HG03469 (cell line): ENCODE data around the gene TMSB4Y.
A peak's percentile ranks its signal among the peaks of the same experiment; 100 is the strongest.

ENCODE experiments used
- ATAC-seq: cut with Tn5 transposase; IDR thresholded peaks from one replicate; pipeline ENCODE4 v1.9.1; 2021; ENCODE audit warnings: mild to moderate bottlenecking, moderate library complexity, moderate number of reproducible peaks; ENCODE audit not compliant: unreplicated experiment

The TMSB4Y gene

DNA sequence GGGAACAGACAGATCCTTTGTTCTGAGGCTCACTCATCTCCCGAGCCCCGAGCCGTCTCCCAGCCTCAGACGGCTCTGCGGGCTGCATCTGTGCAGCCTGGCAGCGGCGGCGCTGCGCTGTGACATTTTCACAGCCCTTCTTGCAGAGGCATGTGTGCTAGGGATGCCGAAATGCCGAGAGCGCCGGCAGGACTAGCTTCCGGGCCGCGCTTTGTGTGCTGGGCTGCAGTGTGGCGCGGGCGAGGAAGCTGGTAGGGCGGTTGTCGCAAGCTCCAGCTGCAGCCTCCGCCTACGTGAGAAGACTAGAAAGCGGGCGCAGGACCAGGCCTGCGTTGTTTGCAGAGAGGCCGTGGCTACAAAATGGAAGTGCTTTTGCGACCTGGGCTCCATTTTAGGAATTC, at the start of gene TMSB4Y:
TMSB4Y (plus strand) TSS at position 332 of the 401 bp plus-strand sequence.
- ATAC-seq, result peak; percentile 77

DNA sequence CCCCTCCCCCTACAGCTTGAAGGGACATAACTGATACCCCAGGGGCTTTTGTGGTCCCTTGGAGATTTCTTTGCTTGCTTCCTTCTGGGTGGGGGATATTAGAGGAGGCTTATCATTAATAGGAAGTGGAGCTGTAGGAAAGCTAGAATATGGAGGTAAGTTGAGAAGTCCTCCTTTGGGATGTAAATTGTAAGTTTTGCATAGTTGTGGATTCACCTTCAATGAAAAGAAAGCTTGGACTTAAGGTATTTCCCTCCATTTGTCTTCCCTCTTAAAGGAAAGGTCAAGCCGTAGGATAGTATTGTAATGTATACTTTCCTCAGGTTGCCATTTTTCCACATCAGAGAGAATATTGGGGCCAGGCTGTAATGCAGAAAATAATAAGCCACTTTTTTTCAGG, 39.5 kb upstream of the TMSB4Y start:
- ATAC-seq, result no peak

DNA sequence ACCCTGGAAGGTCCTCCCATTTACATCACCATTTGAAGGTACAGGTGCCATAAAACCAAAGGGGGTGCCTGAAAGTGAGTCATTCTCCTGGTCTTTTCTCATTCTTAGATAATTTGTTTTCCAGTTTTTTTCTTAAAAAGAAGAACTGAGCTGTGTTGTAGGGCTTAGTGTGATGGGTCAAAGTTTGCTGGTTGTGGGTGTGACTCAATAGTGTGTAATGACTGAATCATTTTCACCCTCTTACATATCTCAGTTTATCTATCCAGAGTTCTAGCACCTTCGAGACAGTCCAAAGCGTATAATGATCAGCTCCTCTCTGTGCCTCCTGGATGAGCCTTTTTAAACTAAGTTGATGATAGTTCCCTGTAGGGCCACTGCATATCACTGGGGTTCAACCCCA, 32.6 kb upstream of the TMSB4Y start:
- no peak for ATAC-seq

DNA sequence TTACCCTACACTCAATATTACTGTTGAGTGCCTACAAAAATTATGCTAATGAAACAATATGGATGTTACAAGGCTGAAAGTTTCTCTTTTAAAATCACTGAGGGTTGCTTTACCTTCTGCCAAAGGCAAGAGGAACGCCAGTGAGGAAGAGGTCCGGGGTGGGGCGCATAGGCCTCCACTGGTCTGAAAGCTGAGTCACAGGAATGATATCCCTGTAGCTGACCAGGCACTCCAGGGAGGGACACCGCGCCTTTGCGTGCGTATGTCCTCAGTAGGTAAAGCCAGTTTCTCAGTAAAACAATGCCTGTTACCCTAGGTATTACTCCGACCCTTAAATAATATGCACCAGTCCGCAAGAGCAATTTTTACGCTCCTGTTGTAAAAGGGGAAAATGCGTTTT, 1.4 kb upstream of the TMSB4Y start:
- ATAC-seq, result no peak

DNA sequence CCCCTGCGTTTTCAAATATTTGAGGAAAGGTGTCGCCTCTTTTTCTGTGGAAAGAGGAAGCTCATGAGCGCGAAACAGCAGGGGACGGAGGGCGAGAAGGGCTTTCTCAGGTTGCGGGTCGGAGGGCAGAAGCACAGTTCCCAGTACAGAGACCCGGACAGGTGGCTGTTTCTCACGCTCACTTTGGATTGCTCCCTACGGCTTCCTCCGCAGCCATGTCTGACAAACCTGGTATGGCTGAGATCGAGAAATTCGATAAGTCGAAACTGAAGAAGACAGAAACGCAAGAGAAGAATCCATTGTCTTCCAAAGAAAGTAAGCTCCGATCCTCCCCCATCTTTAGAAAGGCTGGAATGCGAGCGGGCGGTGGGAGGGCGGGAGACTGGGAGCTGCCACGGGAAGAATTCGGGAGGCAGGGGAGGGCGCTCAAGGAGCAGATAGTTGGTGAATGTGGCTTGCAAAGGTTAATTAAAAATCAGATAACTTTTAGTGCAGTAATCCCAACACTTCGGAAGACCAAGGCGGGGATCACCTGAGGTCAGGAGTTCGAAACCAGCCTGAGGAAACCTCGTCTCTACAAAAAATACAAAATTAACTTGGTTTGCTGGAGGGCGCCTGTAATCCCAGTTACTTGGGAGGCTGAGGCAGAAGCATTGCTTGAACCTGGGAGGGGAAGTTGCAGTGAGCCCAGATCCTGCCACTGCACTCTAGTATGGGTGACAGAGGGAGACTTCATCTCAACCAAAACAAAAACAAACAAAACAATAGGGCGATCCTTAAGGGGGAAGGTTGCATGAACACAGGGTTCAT, 627 bp downstream of the TMSB4Y start:
- no peak for ATAC-seq

DNA sequence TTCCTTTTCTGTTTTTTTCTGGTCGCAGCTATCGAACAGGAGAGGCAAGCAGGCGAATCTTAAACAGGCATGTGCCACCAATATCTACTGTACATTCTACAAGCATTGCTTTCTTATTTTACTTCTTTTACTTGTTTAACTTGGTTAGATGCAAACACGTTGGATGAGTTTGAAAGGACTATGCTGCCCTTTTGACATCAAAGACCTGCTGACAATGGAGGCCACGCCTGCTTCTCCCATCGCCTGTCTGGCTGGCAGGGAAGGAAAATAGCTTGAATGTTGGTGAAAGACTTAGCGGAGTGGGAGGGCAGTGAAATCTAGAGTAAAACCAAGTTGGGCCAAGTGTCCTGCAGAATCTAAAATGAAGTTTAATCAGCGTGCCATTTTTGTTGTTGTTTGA, 1.5 kb downstream of the TMSB4Y start:
- no peak for ATAC-seq

DNA sequence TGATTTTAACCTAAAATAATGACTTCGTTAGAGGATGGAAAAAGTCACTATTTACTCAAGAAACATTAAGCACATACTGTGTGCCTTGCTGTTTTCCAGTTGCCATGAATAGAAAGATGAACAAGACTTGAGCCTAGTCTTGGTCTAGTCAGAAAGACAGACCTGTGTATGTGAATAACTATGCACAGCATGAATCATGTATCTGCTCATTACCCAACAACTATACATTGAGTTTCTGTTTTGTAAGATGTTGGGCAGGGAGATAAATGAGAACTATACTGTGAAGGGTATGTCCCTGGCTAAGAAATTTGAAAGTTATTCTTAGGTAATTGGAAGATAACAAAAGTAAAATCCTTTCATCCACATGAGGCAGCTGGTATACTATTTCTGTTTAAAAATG, 4.3 kb downstream of the TMSB4Y start:
- no peak for ATAC-seq

DNA sequence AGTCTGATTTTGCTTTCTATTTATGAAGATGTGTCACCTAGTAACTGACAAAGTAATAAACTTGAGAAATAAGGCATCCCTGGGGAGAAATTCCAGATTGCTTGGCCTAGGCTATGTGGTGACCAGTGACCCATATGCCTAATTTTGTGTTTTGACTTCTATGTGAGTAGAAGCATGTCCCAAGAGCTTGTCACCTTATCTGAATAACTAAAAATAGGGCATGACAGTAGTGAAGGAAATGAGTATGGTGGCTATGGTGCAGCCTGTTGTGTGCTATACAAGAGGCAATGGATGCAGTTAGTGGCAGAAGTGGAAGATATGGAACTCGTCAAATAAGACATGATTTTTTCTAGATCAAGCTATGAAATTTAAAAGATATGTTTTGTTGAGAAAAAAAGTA, 15.3 kb downstream of the TMSB4Y start:
- no peak for ATAC-seq

DNA sequence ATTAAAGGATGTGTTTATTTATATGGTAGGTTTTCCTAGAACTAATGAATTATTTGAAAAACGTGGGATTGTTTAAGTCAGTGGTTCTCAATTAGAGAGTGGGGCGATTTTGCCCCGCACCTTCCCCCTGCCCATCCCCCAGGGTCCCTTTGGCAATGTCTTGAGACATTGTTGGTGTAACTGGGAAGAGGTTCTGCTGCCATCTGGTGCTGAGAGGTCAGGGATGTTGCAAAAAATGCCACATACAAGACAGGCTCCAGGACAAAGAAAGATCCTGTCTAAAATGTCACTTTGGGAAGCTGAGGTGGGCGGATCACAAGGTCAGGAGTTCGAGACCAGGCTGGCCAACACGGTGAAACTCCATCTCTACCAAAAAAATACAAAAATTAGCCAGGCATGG, 25.8 kb downstream of the TMSB4Y start:
- ATAC-seq, result no peak

DNA sequence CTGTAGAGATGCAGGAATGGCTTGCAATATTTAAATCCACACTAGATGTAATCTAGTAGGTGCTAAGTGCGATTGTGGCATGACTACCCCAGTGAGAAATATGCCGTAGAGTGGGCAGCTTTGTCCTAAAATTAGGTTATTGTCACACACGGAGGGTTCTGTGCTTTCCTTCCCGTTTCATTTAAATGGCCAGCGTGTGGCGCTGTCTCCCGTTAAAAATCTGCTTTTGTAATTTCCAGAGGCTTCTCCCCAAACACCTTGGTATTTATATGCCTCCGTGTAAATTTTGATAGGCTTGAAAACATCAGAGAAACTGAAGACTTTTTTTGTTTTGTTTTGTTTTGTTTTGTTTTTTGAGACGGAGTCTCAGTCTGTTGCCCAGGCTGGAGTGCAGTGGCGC, 34.9 kb downstream of the TMSB4Y start:
- no peak for ATAC-seq

DNA sequence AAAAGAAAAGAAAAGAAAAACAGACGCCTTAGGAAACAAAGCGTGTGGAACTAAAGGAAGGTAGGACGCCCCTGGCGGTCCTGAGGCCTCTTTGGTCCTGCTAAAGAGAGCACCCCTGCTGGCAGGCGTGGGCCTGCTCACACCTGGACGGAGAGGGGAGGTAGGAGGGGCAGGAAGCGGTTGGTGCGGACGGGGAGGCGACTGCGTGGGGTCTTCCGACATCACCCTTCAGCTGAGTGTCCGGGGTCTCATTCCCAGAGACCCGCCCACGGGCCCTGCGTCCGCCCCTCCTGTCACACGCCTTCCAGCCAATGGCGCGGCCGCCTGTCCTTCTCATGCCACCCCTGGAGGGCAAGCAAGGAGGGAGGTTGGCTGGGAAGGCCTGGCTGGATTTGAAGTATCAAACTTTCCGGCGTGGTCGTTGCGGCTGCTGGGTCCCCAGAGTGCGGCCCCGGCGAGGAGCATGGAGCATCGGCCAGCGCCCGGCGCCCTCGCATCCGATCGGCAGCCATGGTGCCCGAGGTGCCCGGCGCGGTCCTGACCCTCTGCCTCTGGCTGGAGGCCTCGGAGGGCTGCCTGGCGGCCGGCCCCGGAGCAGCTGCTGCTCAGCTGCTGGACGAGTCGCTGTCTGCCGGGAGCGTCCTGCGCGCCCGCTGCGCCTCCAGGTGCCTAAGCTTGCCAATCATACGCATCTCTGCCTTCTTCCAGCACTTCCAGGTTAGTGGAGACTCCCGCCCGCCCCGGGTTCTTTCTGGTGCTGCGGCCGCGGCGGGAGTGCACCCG, 47.8 kb downstream of the TMSB4Y start:
- peak; percentile 76 for ATAC-seq

DNA sequence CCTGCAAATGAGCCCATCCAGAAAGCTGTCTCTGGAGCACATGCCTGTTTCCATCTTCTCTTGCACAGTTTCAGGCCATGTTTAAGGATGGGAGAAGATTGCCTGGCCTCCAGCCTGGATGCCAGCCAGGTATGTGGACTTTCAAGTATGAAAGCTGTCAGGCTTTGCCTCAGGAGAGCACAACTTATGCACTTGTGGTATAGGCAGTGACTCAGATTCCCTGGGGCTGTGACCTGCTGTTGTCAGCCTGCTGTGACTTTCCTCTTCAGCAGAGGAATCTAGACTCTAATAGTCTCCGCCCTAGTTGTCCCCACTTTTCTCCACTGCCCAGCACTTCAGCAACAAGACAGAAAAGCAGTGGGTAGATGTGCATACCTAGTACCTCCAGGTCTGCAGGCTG, 51.0 kb downstream of the TMSB4Y start:
- ATAC-seq, result no peak
